Germinal center (tissue), 1 donor: ENCODE measurements around the gene RNF114.
A peak's percentile ranks its signal among the peaks of the same experiment; 100 is the strongest.
"Not testable (repeated sequence)": the region's sequence is repeated elsewhere in the genome, so short reads cannot be mapped to it uniquely, and the experiment has no call there.

Experiments
- DNase-seq: peaks from one replicate; pipeline ENCODE4 v3.0.0; 2012; ENCODE audit warnings: mixed read lengths, low spot score

Gene RNF114, protein sequence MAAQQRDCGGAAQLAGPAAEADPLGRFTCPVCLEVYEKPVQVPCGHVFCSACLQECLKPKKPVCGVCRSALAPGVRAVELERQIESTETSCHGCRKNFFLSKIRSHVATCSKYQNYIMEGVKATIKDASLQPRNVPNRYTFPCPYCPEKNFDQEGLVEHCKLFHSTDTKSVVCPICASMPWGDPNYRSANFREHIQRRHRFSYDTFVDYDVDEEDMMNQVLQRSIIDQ

DNA sequence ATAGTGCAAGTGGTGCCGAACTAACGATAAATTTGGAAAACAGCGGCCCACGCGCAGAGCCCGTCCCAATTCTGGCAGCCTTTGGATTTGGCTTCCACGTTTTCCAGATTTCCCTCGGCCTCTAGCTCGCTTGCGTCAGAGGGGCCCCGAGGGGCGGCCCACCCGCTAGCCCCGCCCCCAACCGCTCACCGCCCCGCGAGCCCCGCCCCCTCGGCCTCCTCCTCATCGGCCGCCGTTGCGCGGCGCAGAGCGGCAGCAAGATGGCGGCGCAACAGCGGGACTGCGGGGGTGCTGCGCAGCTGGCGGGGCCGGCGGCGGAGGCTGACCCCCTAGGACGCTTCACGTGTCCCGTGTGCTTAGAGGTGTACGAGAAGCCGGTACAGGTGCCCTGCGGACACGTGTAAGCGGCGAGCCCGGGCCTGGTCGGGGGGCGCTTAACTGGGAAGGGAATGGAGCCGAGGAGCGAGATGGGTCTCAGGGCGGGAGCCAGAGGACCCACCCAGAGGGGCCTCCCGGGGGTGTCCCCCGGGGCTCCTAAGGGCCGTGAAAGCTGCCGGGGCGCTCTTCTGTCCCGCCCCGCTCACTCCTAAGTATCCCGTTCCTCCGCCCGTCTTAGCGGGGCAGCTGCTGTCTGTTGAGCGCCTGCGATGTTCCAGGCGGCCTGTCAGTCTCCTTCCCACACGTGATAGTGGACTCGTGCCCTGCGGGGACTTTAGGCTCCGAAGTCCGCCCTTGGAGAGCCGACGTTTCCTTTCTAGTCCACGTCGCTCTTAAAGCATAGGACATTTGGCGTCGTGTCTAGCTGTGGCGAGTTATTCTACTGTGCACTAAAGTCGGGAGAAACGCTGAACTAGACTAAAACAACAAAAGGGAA, at the start of gene RNF114:
Gene RNF114 (plus strand): TSS at position 245 of the 874 bp plus-strand sequence. CDS start 16 bp downstream, at position 261.
- DNase-seq = peak; percentile 97

DNA sequence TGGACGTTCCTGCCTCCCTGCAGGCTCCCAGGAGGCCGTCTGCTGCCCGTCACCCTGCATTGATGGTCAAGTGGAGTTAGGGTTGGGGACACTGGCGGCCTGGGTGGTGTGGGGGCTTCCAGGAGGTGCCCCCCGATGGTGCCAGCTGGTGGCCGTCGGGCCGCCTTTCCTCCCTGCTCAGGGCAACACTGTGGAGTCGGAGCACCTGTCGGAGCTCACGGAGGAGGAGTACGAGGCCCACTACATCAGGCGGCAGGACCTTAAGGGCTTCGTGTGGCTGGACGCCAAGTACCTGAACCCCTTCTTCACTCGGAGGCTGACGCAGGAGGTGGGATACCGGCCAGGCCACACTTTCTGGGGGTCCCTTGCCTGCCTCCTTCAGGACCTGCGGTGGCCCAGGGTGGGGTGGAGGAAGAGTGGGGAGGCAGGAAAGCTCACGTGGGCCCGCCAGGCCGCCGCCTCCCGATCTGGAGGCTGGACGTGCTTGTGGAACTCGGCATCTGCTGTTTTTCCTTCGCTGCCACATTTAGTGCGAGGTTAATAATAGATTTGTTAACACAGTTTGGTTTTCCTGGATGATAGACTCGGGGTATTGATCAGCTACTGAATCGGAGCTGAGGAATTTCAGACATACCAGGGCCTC, 49.5 kb upstream of the RNF114 start:
- DNase-seq = no peak

DNA sequence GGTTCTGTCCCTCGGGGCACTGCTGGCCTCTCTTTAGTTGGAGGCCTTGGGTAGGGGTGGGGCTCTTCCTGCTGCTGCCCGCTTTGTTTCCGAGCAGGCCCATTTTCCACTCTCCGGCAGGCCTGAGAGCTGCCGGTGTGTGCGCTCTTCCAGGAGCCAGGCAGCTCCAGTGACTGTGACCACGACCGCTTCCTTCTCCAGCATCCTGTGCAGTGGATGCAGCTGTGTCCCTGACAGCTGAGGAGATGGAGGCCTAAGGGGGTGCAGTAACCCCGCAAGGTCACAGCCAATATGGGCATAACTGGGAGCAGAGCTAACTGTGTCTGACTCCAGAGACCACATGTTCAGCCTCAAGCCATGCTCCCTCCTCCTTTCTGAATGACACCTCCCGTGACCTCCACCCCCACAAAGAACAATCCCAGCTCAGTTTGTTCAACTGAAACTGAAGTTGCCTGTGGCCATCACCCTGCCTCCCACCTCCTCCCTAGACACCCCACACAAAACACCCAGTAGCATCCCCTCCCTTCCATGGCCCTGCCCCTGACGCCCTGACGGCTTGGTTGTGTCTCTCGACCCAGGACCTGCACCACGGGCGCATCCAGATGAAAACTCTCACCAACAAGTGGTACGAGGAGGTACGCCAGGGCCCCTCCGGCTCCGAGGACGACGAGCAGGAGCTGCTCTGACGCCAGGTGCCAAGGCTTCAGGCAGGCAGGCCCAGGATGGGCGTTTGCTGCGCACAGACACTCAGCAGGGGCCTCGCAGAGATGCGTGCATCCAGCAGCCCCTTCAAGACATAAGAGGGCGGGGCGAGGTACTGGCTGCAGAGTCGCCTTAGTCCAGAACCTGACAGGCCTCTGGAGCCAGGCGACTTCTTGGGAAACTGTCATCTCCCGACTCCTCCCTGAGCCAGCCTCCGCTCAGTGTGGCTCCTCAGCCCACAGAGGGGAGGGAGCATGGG, 48.7 kb upstream of the RNF114 start:
- DNase-seq = no peak

DNA sequence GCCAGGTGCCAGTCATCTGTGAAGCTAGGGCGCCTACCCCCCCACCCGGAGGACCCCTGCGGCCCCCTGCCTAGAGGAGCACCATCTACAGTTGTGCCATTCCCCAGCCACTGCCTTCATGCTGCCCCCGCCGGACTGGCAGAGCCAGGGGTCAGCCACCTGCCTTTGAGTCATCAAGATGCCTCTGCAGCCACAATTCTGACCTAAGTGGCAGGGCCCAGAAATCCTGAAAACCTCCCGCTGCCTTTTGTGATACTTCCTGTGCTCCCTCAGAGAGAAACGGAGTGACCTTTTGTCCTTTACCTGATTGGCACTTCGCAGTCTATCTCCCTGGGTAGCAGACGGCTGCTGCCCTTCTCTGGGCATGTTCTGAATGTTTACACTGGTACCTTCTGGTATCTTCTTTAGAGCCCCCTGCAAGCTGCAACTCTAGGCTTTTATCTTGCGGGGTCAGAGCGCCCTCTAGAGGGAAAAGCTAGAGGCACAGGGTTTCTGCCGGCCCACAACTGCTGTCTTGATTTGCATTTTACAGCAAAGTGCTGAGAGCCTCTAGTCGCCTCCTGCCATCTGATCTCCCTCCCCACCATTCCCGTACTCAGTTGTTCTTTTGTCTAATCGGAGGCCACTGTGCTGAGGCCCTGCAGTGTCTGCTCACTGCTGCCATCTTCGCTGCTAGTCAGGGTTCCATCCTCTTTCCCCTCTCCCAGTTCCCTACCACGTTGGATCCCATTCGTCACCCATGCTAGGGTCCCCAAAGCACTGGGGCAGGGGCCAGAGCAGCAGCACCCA, 47.8 kb upstream of the RNF114 start:
- peak; percentile 86 for DNase-seq

DNA sequence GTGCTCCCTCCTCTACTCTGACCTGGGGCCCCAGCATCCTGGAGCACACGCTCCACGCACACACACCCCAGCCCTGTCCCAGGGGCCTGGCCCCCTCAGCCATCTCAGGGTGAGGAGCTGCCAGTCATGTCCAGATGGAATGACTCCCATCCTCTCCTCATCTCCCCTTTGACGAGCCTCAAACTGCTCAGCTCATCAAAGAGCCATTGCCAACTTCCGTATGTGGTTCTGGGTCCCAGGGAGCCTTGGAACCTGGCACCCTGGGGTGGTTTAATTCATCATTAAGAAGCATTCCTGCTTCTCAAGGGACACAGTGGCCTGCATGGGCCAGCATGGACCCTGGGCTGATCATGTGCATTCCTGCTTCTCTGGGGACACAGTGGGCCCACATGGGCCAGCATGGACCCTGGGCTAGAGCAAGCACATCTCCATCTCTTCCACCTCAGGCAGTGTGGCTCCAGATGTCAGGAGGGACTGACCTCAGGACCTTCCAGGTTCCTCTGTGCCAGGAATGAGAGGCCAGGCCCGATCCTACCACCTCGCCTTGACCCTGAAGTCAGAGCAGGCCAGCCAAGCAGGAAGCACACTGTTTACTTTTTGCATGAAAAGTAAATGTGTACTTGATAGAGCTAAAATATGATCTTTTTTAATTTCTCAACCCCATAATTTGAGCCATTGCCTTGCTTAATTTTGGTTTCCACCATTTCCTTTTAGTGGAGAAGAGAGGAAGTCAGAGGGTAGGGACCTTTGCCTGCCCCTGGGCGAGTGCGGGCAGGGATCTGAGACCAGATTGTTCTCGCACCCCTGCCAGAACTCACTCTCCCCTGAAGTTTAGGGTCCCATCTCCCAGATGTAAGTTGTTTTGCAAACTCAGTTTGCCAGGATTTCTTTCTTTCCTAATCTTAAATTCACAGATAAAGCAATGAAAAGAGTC, 46.9 kb upstream of the RNF114 start:
- DNase-seq = no peak

DNA sequence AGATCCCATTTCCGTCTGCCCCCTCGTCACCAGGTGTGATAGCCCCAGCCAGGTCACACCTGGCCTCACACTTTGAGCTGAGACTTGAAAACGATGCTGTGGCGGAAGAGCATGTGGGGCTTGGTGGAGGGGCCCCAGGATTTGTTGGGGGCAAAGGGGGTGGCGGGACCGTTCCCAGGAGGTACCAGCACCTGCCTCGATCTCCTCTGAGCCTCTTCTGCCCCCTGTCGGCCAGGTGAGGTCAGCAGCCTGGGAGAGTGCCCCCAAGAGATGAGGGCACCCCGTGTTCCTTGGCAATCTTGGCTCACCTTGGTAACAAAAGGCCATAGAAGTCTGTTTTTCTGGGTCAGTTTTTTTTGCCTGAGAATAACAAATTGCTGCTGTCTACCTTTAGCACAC, 46.3 kb upstream of the RNF114 start:
- DNase-seq = no peak

DNA sequence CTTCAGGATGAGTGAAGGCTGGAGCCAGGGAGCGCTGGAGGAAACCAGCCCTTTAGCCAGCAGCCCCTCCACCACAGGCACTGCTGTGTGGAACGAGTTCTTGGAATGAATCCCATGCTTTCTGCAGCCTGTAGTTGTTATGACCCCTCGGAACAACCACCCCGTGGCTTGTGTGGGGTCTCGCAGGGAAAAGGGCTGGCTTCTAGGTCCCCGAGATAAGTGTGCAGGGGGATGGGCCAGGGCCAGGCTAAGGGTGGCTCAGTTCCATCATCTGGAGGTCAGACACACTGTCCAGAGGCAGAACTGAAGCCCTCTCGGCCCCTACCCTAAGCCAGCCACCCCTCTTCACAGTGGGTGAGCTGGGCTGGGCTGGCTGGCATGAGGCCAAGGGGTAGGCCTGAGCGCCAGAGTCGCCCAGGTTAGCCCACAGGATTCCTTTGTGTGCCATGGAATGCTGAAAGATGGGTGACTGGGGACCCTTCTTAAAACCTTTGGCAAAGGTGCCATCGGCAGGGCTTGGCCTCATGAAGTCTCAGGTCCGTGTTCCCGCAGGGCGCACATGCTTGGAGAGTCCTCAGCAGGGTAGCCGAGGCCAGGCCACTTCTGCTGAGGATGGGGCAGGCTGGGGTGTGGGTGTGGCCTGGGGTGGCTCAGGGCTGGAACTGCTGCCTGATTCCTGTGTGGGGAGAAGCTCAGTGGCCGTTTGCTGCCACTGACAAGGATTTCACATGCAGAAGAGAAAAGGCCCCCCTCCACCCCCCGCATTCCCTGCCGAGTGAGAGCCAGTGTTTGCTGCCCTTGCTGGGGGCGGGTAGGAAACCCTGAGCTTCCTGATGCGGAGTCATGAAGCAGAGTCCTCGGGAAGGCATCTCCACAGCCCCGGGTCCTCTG, 45.5 kb upstream of the RNF114 start:
- DNase-seq = no peak

DNA sequence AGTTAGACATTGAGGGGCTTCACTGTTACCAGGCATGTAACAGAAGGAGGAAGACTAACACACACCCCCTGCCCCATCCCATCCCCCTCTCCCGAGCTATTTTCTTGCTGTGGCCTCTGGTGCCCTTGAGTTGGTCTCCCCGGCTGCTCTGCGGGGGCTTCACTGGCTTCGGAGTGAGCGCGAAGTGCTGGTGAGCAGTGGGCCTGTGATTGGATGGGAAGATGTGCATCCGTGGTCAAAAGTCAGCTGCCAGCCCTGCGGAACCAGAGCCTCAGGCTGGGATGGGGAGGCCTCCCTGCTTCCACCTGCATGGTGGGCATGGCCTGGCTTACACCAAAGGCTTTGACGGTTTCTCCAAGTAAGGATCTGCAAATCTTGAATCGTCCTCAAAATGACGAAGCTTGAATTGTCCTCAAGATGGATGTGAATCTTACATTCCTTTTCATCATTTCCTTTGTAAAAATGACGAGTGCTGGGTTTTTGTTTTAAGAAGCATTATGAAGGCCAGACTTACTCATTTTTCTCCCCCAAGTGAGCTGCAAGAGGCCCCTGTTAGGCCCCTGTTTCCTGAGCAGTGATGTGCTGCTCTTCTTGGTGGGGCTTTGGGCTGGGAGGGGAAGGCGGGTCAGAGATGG, 44.6 kb upstream of the RNF114 start:
- DNase-seq = no peak

DNA sequence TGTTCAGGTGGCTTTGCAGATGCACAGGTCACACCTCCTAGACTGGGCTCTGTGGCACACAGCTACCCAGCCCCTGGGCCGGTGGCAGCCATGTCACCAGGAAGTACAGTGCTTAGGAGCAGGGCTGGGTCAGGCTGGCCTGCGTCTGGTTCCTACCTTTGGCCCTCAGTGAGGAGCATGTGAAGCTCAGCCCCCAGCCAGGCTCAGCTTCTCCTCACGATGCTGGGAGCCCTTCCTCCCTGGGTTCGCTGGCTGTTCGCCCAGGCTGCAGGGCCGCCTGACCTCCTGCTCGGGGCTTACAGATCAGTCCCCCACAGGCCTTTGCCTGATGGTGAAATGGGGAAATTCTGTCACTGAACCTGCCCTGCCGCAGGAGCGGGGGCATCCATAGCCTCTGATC, 43.9 kb upstream of the RNF114 start:
- DNase-seq = no peak

DNA sequence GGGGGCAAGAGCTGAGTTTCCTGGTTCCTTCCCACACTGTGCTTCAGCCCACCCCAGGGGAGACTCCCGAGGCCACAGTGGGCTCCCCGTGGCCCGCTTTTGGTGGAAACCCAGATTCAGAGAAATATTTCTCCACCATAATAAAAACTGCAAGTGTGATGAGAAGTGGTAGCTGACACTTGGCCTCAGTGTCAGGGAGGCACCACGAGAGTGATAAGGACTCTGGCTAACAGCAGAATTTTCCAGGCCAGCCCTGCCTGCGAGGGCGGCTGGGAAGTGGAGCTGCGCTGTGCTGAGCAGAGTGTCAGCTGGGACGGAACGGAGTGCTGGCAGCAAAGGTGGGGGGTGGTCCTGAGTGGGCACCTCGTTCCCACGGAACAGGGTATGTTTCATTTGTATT, 43.4 kb upstream of the RNF114 start:
- no peak for DNase-seq

DNA sequence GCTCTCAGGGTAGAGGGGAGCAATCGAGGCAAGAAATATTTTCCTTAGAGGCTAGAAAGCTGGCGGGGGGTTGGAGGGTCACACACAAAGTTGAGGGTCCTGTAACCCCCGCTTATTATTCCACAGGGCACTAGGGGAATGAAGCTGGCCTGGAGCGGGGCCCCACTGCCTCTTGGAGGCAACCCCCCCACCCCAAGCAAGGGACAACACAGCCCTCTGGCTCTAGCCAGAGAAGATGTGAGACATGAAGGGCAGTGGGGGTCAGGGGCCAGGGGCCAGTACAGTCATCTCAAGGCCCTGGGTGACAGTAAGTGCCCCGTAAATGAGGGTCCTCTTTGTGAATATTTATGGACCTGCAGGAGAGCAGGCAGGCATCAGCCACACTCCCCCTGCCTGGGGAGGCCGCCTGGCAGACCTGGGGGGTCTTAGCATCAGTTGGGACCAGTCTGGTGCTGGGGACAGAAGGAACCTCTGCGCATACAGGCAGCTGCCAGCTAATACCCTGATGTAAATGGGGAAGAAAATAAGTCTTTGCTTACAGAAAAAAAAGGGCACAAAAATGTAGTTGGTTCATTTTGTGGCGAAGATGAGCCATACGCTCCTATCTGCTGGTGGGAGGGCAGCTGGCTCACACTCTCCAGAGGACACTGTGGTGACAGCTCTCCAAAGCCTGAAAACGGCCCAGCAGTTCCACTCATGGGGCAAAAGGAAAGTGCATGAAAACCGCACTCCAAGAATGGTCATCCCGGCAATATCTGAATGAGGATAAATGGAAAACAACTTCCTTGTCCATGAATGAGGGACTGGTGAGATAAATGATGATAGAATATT, 42.7 kb upstream of the RNF114 start:
- DNase-seq = peak; percentile 25

DNA sequence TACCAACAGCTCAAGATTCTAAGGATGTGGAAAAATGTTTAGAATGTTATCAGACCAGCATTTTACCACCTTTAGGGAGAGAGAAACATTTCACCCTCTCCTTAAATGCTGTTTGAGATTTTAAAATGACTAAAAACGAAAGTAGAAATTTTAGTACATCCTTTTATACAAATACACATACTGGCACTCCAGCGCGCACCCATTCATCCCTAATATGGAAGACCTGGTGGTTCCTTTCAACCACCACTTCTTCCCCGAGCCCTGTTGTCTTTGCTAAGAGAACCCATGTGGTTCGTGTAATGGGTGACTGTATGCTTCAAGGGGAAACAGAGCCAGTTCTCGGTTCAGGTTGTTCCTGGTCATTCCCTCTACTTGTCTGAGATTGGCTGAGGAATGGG, 42.1 kb upstream of the RNF114 start:
- DNase-seq = peak; percentile 51

DNA sequence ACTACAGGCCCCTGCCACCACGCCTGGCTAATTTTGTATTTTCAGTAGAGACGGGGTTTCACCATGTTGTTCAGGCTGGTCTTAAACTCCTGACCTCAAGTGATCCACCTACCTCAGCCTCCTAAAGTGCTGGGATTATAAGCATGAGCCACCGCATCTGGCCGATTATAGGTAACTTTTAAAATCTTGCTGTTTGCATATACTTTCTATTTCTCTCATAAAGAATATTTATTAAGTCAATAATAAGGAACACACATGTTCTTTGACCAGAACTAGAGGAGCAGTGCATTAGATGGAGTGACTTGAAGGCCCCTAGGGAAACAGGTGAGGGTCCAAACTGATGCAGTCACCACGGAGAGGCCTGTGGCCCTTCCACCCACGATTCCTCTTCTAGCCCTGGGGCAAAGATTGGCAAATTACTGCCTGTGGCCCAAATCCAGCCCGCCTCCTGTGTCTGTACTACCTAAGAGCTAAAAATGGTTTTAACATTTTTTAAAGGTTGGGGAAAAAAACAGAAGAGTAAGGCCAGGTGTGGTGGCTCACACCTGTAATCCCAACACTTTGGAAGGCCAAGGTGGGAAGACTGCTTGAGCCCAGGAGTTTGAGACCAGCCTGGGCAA, 40.6 kb upstream of the RNF114 start:
- not testable (repeated sequence) for DNase-seq

DNA sequence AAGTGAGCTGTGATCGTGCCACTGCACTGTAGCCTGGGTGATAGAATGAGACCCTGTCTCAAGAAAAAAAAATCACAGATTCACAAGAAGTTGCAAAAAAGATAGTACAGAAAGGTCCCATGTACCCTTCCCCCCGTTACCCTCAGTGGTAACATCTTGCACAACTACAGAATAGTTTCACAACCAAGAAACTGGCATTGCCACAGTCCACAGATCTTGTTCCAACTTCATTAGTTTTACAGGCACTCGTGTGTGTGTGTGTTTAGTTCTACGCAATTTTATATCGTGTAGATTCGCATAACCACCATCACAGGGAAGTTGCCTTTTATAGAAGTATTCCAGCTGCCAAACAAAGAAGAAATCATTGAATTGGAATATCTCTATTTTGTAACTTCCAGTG, 40.0 kb upstream of the RNF114 start:
- no peak for DNase-seq

DNA sequence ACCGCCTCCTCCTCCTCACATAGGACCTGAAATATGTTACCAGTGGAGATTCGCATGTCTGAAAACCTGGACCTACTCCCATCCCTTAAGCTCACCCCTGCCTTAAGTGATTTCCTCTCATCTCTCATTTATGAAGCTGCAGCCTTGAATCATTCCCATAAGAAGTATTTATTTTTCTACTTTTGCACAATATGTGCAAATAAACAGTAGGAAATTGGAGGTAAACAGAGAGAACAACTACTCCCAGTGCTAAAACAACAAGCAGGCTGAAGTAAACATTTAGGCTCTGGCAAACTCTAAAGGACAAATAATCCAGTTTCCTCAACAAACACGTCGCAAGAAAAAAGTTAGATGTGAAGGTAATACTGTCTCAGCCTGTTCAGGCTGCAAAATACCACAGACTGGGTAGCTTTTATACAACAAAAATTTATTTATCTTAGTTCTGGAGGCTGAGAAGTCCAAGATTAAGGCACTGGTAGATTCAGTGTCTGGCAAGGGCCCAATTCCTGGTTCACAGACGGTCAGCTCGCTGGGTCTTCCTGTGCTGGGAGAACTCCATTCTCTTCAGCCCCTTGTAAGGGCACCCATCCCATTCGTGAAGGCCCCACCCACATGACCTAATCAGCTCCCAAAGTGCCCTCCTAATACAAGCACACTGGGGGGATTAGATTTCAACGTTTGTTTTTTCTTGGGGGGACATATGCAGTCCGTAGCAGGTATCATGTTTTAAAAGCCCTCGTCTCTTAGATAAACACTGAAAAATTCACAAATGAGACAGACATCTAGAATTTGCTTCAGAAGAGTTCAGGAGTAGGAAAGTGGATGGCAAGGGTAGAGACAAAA, 36.4 kb upstream of the RNF114 start:
- no peak for DNase-seq

DNA sequence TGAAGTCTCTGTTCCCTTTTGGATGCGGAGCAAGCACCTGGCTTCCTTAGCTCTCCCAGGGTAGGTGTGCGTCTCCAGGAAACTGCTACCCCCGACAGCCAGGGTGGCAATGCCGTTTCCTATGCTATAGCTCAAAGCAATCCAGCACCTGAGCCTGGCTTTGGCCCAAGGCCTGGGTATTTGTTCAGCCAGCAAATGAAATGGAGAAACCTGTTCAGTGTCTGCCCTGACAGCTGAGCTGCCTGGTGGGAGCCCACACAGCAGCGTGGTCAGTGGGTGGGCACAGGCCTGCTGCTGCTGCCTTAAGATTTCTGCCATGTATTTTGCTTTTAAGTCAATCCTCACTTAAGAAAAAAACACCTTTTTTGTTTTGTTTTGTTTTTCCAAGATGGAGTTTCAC, 34.6 kb upstream of the RNF114 start:
- no peak for DNase-seq
